A673 (cell line): ENCODE data around the gene TACC3. TPM values are rescaled to one million over a fixed set of nuclear protein-coding genes. Genes with fewer than 3 reads are reported as not detected.
"Not testable (repeated sequence)": the region's sequence is repeated elsewhere in the genome, so short reads cannot be mapped to it uniquely, and the experiment has no call there.

Source experiments
- BruUV-seq: library from RNA; stranded (reverse); fragments of 400-500 nt; replicated peaks from 2 replicates; lab custom pipeline; 2021; lab: Mats Ljungman, UMichigan
- CTCF ChIA-PET: fragments of 300-600 bp; sonication (Branson Sonifier 250); formaldehyde crosslinking; loops from one replicate; lab custom pipeline; 2022; ENCODE audit warnings: antibody characterized with exemption; lab: Charles Lee
- POLR2A ChIA-PET: fragments of 300-600 bp; sonication (Branson Sonifier 250); formaldehyde crosslinking; loops from one replicate; lab custom pipeline; 2022; ENCODE audit warnings: antibody characterized with exemption; ENCODE audit not compliant: low non-redundant PET; lab: Charles Lee
- DNase-seq: peaks from one replicate; pipeline ENCODE4 v3.0.0-alpha.2; 2015; ENCODE audit warnings: low spot score
- H3K27ac ChIP-seq: fragments of 200-600 bp; sonication (generic); 2 replicates; pipeline ENCODE4 v1.5.1; 2016; ENCODE audit warnings: mixed run types, low read depth, mild to moderate bottlenecking, mixed read lengths, antibody characterized with exemption, low read length; ENCODE audit not compliant: poor library complexity, severe bottlenecking
- H3K27me3 ChIP-seq: fragments of 200-600 bp; sonication (generic); replicated peaks from 2 replicates; pipeline ENCODE4 v1.6.1; 2017; ENCODE audit warnings: mixed run types, low read depth, mild to moderate bottlenecking, mixed read lengths, antibody characterized with exemption, low read length; ENCODE audit not compliant: insufficient read depth, poor library complexity
- H3K36me3 ChIP-seq: fragments of 200-600 bp; sonication (generic); 2 replicates; pipeline ENCODE4 v1.6.1; 2016; ENCODE audit warnings: mixed run types, mild to moderate bottlenecking, mixed read lengths, antibody characterized with exemption, low read length; ENCODE audit not compliant: insufficient read depth, poor library complexity, severe bottlenecking
- H3K4me1 ChIP-seq: fragments of 200-600 bp; sonication (generic); 2 replicates; pipeline ENCODE4 v1.6.1; 2017; ENCODE audit warnings: mixed run types, mild to moderate bottlenecking, mixed read lengths, antibody characterized with exemption, low read length; ENCODE audit not compliant: insufficient read depth, poor library complexity, severe bottlenecking
- H3K4me3 ChIP-seq: fragments of 200-600 bp; sonication (generic); 2 replicates; pipeline ENCODE4 v1.5.1; 2016; ENCODE audit warnings: low read depth, mixed run types, mild to moderate bottlenecking, mixed read lengths, low read length; ENCODE audit not compliant: poor library complexity, severe bottlenecking
- H3K9me3 ChIP-seq: fragments of 200-600 bp; sonication (generic); 2 replicates; pipeline ENCODE4 v1.6.1; 2016; ENCODE audit warnings: mixed run types, low read depth, mild to moderate bottlenecking, mixed read lengths, antibody characterized with exemption, low read length; ENCODE audit not compliant: poor library complexity, severe bottlenecking
- CTCF ChIP-seq: fragments of 300-800, 200-600 bp; sonication (generic); conservative IDR thresholded peaks from 2 replicates; pipeline ENCODE4 v1.5.1; 2017; ENCODE audit warnings: low read depth, mild to moderate bottlenecking, antibody characterized with exemption, low read length, moderate library complexity, mixed read lengths
- EZH2 ChIP-seq: fragments of 200-600 bp; sonication (generic); IDR thresholded peaks from 2 replicates; pipeline ENCODE4 v1.6.1; 2017; ENCODE audit warnings: borderline replicate concordance, low read depth, mild to moderate bottlenecking, mixed read lengths, antibody characterized with exemption, low read length; ENCODE audit not compliant: poor library complexity, severe bottlenecking
- intact Hi-C: fragments of 100-400 bp; cut with micrococcal nuclease; formaldehyde crosslinking; loops from one replicate; pipeline ENCODE4 v1.10.0; 2022; ENCODE audit not compliant: unreplicated experiment
- total RNA-seq: library from RNA; stranded (reverse); gene quantifications from 2 replicates; pipeline ENCODE4 v1.2.3, GENCODE V29; 2021

Gene TACC3
- total RNA-seq, 1 experiment from 2014 or later, result 246 TPM

- Histone ChIP-seq H3K36me3 (peaks cover 96% of the 10 kb centered on the region), H3K27me3 (no peaks in the 10 kb centered on the region), H3K4me3 (no peak overlapping the region), H3K4me1 (no peaks in the 10 kb centered on the region), H3K27ac (no peak overlapping the region), H3K9me3 (no peaks in the 10 kb centered on the region)
- intact Hi-C loops, result no loop called here
- TF ChIP-seq CTCF, result no peak
- no peak for TF ChIP-seq EZH2
- POLR2A ChIA-PET, result no interaction called here
- CTCF ChIA-PET, result no interaction called here
- no peak for DNase-seq
- BruUV-seq, result no TSS peak
These were observed 25.4 kb upstream of the TACC3 start for GRCh38 chr4:1695913-1696312.

- peaks cover 86% of the 10 kb centered on the region for H3K36me3 ChIP-seq
- peaks cover 15% of the 10 kb centered on the region for H3K4me1 ChIP-seq
- H3K9me3 ChIP-seq, BruUV-seq, intact Hi-C loops, H3K4me3 ChIP-seq, POLR2A ChIA-PET, H3K27me3 ChIP-seq, DNase-seq: not testable (repeated sequence)
- CTCF ChIA-PET, result interaction anchor here (1.2 kb wide), 1 partner anchor 8 kb away, joined by 3 read pairs; no protein-coding TSS in a partner anchor
- peak overlapping the region; percentile 5 for H3K27ac ChIP-seq
These were observed 19.6 kb upstream of the TACC3 start for GRCh38 chr4:1701671-1702070.

DNA sequence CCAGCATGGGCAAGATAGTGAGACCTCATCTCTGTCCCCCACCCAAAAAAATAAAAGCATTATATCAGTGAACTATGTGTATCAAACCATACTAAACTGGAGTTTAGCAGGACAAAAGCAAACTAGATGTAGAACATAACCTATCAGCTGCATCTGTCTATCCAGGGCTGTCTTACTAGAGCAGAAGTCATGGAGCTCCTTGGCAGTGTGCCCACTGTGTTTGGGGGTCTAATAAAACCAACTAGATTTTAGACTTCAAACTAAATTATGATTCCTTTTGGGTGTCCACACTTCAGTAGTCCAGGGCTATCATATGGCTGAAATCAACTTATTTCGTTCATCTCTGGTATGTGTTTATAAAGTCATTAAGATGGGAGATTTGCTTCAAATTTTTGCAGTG is 17.5 kb upstream of the TACC3 start:
- no peak overlapping the region for H3K27ac ChIP-seq
- CTCF ChIA-PET, result interaction anchor here (1.5 kb wide), 1 partner anchor 11 kb away, joined by 8 read pairs; no protein-coding TSS in a partner anchor
- DNase-seq, result no peak
- no peaks in the 10 kb centered on the region for H3K27me3 ChIP-seq
- BruUV-seq, result no TSS peak
- TF ChIP-seq CTCF, result no peak
- TF ChIP-seq EZH2, result no peak
- POLR2A ChIA-PET, result interaction anchor here (0.5 kb wide), 1 partner anchor 400 kb away, joined by 3 read pairs; no protein-coding TSS in a partner anchor
- no peaks in the 10 kb centered on the region for H3K9me3 ChIP-seq
- H3K4me1 ChIP-seq, result peaks cover 20% of the 10 kb centered on the region
- intact Hi-C loops, result no loop called here
- H3K36me3 ChIP-seq, result peaks cover 73% of the 10 kb centered on the region
- no peak overlapping the region for H3K4me3 ChIP-seq

DNA sequence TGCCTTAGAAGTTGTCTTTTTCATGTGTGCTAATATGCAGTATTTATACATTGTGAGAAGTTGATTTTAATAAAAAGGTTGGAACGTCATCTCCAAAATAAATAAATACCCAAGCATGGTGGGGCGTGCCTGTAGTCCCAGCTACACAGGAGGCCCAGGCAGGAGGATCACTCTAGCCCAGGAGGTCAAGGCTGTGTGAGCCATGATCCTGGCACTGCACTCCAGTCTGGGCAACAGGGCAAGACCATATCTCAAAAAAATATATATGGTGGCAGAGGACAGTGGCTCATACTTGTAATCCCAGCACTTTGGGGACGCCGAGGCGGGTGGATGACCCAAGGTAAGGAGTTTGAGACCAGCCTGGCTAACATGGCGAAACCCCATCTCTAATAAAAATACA is 15.6 kb upstream of the TACC3 start:
- ChIA-PET CTCF (no interaction called here), POLR2A (no interaction called here)
- no peak for DNase-seq
- Histone ChIP-seq H3K4me1 (peaks cover 29% of the 10 kb centered on the region), H3K36me3 (peaks cover 69% of the 10 kb centered on the region), H3K27me3 (no peaks in the 10 kb centered on the region), H3K27ac (no peak overlapping the region), H3K9me3 (no peaks in the 10 kb centered on the region), H3K4me3 (no peak overlapping the region)
- TF ChIP-seq EZH2, result no peak
- no peak for TF ChIP-seq CTCF
- no TSS peak for BruUV-seq
- intact Hi-C loops, result no loop called here
